Muscle layer of duodenum (tissue), 2 donors: ENCODE measurements around the gene CCDC174.

Experiments
- H3K27ac ChIP-seq: one replicate; pipeline ENCODE4 v1.7.0; 2013; ENCODE audit warnings: mild to moderate bottlenecking, low read length
- H3K27me3 ChIP-seq: one replicate; pipeline ENCODE4 v1.7.0; 2013; ENCODE audit warnings: low read depth, mild to moderate bottlenecking, control low read depth, low read length
- H3K36me3 ChIP-seq, 2 donors: one replicate each; pipeline ENCODE4 v1.7.0; 2013; ENCODE audit warnings: low read length in 2 of 2, control low read depth in 1 of 2, mild to moderate bottlenecking in 1 of 2; ENCODE audit not compliant: insufficient read depth in 2 of 2, control insufficient read depth in 1 of 2
- H3K4me1 ChIP-seq, 2 donors: one replicate each; pipeline ENCODE4 v1.7.0; 2013; ENCODE audit warnings: low read length in 2 of 2, mild to moderate bottlenecking in 2 of 2, control low read depth in 1 of 2, moderate library complexity in 1 of 2; ENCODE audit not compliant: insufficient read depth in 2 of 2, control insufficient read depth in 1 of 2
- H3K4me3 ChIP-seq, 2 donors: one replicate each; pipeline ENCODE4 v1.7.0; 2013; ENCODE audit warnings: low read length in 2 of 2, low read depth in 1 of 2, mild to moderate bottlenecking in 1 of 2
- H3K9me3 ChIP-seq, 2 donors: one replicate each; pipeline ENCODE4 v1.7.0; 2013; ENCODE audit warnings: low read length in 2 of 2, control low read depth in 1 of 2, mild to moderate bottlenecking in 1 of 2; ENCODE audit not compliant: control insufficient read depth in 1 of 2
- donor health status: healthy.

Gene CCDC174

DNA sequence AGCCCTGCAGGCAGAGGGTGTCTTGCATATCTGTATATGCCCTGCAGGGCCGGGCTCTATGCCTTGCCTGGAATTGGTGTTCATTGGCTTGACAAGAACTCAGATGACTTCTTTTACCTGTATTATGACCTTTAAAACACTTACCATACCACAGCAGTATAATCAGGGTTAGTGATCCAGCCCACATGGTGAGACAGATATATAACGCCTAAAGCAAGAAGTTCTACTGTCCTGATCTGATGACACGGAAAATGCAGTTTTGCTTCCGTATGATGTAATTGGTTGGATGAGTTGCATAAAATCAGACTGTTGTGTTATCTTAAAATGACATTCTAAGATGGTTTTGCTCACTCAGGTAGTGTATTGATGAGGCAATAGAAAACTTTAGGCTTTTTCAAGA lies 9.4 kb downstream of the CCDC174 start:
- no peak overlapping the region for H3K4me3 ChIP-seq
- H3K36me3 ChIP-seq = peaks cover 88 to 97% of the 10 kb centered on the region in 2 donors
- no peaks in the 10 kb centered on the region for H3K9me3 ChIP-seq
- H3K27ac ChIP-seq = no peak overlapping the region
- H3K27me3 ChIP-seq = no peaks in the 10 kb centered on the region
- no peaks in the 10 kb centered on the region for H3K4me1 ChIP-seq

DNA sequence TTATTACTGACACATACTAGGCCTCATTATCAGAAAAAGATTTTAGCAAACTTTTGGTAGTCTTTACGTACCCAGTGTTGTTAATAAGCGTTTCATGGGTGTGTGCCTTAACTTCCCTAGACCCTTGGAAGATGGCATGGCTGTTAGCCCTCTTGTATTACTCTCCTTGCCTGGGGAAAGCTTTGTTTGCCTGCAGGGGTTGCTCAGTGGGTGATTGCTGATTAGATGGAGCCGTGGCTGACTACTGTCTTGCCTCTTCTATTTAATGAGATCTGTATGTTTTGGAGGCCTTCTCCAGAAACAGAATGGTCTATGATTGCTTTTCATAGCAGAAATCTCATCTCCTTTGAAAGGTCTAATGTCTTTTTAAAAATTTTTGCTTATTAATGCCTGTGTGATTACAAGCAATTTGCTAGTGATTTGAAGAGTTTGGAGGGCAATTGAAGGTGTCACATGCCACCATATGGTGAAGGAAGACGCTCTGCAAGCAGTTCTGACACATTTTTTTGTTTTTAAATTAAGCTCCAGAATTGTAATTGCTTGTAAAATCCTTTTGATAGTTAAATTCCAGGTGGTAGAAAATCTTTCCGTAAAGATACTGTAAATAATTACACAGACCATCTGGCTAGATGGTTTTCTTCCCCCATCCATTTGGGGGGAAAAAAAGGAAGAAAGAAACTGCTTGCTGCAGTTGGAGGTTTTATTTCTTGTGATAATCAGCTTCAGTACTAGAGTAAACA lies 12.0 kb downstream of the CCDC174 start:
- Histone ChIP-seq H3K4me3 (no peak overlapping the region), H3K27me3 (no peaks in the 10 kb centered on the region), H3K4me1 (no peaks in the 10 kb centered on the region), H3K36me3 (peaks cover 89 to 94% of the 10 kb centered on the region in 2 donors), H3K9me3 (no peaks in the 10 kb centered on the region), H3K27ac (no peak overlapping the region)

DNA sequence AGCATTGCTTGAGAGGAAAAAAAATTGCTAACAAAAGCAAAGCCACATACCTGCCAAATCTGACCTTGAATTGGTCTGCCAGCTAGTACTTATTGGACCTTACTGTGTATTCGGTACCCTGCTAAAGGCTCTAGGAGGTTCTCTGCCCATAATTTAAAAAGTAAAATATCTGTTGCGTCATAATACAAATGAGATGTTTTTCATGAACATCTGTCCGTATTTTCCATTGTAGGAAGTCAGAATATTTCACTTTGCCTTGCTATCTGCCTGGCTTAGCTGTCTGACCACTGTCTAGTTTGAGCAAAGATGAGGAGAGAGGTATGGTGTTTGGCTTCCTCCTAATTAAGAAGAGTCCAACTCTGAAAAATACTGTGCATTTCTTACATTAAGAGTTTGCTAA lies 12.6 kb downstream of the CCDC174 start:
- Histone ChIP-seq H3K27me3 (no peaks in the 10 kb centered on the region), H3K4me3 (no peak overlapping the region), H3K36me3 (peaks cover 91 to 94% of the 10 kb centered on the region in 2 donors), H3K9me3 (no peaks in the 10 kb centered on the region), H3K27ac (no peak overlapping the region), H3K4me1 (no peaks in the 10 kb centered on the region)

DNA sequence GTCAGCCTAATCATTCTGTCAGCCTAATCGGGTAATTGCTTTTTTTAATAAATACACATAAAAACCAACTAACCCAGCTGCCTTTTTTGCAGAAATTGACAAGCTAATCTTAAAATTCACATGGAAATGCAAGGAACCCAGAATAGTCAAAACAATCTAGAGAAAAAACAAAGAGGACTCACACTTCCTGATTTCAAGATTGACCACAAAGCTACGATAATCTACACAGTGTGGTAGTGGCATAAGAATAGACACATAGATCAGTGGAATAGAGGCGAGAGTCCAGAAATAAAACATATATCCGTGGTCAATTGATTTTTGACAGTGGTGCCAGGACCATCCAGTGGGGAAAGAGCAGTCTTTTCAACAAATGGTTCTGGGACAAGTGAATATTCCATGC lies 21.0 kb downstream of the CCDC174 start:
- Histone ChIP-seq H3K9me3 (no peaks in the 10 kb centered on the region), H3K27ac (no peak overlapping the region), H3K27me3 (no peaks in the 10 kb centered on the region), H3K4me1 (no peaks in the 10 kb centered on the region), H3K4me3 (no peak overlapping the region), H3K36me3 (peaks cover 50 to 52% of the 10 kb centered on the region in 2 donors)

GRCh38 chr3:14674841-14675240 lies 23.3 kb downstream of the CCDC174 start, which contains the start of gene C3orf20:
Gene C3orf20 (plus strand): TSS chr3:14675141. CDS start chr3:14682714, 7,573 bp downstream.
- no peaks in the 10 kb centered on the region for H3K9me3 ChIP-seq
- H3K36me3 ChIP-seq = peaks cover 30 to 31% of the 10 kb centered on the region in 2 donors
- no peak within 1 kb of the TSS for H3K4me3 ChIP-seq
- H3K4me1 ChIP-seq = no peaks in the 10 kb centered on the region
- H3K27ac ChIP-seq = no peak within 1 kb of the TSS
- no peaks in the 10 kb centered on the region for H3K27me3 ChIP-seq

GRCh38 chr3:14676881-14677280 lies 25.3 kb downstream of the CCDC174 start:
- no peaks in the 10 kb centered on the region for H3K27me3 ChIP-seq
- peaks cover 11% of the 10 kb centered on the region in 2 donors for H3K36me3 ChIP-seq
- no peak overlapping the region for H3K27ac ChIP-seq

GRCh38 chr3:14678015-14678503 lies 26.5 kb downstream of the CCDC174 start:
- Histone ChIP-seq H3K27ac (no peak overlapping the region), H3K4me1 (no peaks in the 10 kb centered on the region), H3K36me3 (no peaks in the 10 kb centered on the region)

More at GRCh38 chr3:14676881-14677280, 25.3 kb downstream of the CCDC174 start:
- Histone ChIP-seq H3K4me3 (no peak overlapping the region), H3K9me3 (peaks cover 0 to 4% of the 10 kb centered on the region in 2 donors), H3K4me1 (no peaks in the 10 kb centered on the region)

DNA sequence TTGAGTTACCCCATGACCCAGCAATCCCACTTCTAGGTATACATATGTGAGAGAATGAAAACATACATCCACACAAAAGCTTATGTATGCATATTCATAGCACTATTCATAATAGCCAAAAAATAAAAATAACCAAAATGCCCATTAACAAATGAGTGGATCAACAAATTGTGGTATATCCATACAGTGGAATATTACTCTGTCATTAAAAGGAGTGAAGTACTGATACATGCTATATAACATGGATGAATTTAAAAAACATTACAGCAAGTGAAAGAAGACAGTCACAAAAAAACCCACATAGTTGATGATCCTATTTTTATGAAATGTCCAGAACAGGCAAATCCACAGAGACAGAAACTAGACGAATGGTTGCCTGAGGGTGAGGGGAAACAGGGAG lies 28.6 kb downstream of the CCDC174 start:
- Histone ChIP-seq H3K27me3 (no peaks in the 10 kb centered on the region), H3K9me3 (peaks cover 0 to 4% of the 10 kb centered on the region in 2 donors), H3K4me1 (no peaks in the 10 kb centered on the region), H3K4me3 (no peak overlapping the region), H3K27ac (no peak overlapping the region), H3K36me3 (no peaks in the 10 kb centered on the region)

More at GRCh38 chr3:14678015-14678503, 26.5 kb downstream of the CCDC174 start:
- Histone ChIP-seq H3K9me3 (peaks cover 0 to 4% of the 10 kb centered on the region in 2 donors), H3K27me3 (no peaks in the 10 kb centered on the region), H3K4me3 (no peak overlapping the region)

GRCh38 chr3:14680716-14681115 lies 29.2 kb downstream of the CCDC174 start:
- H3K36me3 ChIP-seq = no peaks in the 10 kb centered on the region
- H3K4me1 ChIP-seq = no peaks in the 10 kb centered on the region
- no peak overlapping the region for H3K27ac ChIP-seq

DNA sequence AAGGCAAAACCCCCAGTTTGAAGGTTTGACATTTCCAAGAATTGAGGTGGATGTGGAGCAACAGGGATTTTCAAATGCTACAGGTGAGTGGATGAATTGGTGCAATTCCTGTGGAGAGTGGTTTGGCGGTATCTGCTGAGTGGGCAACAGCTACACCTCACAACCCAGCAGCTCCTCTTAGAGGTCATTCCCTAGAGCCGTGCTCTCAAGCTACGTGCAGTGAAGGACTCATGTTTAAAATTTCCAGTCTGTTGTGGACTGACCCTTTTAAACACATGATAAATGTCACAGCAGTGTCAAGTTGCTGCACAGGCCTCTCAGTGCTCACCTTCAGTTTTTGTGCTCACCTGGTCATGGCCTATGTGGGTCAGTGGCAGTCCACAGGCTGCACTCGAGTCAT lies 32.9 kb downstream of the CCDC174 start:
- no peak overlapping the region for H3K27ac ChIP-seq
- no peaks in the 10 kb centered on the region for H3K27me3 ChIP-seq
- no peaks in the 10 kb centered on the region for H3K4me1 ChIP-seq
- H3K36me3 ChIP-seq = no peaks in the 10 kb centered on the region
- H3K9me3 ChIP-seq = peaks cover 0 to 4% of the 10 kb centered on the region in 2 donors
- no peak overlapping the region for H3K4me3 ChIP-seq

More at GRCh38 chr3:14680716-14681115, 29.2 kb downstream of the CCDC174 start:
- Histone ChIP-seq H3K27me3 (no peaks in the 10 kb centered on the region), H3K4me3 (no peak overlapping the region), H3K9me3 (peaks cover 0 to 4% of the 10 kb centered on the region in 2 donors)

- no peaks in the 10 kb centered on the region for H3K27me3 ChIP-seq
- no peak overlapping the region for H3K27ac ChIP-seq
- H3K4me3 ChIP-seq = no peak overlapping the region
- H3K4me1 ChIP-seq = no peaks in the 10 kb centered on the region
- peaks cover 0 to 4% of the 10 kb centered on the region in 2 donors for H3K9me3 ChIP-seq
- H3K36me3 ChIP-seq = no peaks in the 10 kb centered on the region
These were observed 33.6 kb downstream of the CCDC174 start for GRCh38 chr3:14685179-14685578.
